Measurements from ENCODE around the gene JAM2. TPM values are rescaled to one million over a fixed set of nuclear protein-coding genes. Genes with fewer than 3 reads are reported as not detected.
"Not testable (repeated sequence)": the region's sequence is repeated elsewhere in the genome, so short reads cannot be mapped to it uniquely, and the experiment has no call there.

JAM2 gene
- total and polyA plus RNA-seq, 10 donors = 0.80 to 2.9 (median 1.8) TPM

- no peaks in the 10 kb centered on the region for H3K27me3 ChIP-seq (replicated peaks in 1 of 7)
- peaks cover 0 to 6% (median 0%) of the 10 kb centered on the region in 6 donors for H3K4me1 ChIP-seq
- TF ChIP-seq, protein P1, sequence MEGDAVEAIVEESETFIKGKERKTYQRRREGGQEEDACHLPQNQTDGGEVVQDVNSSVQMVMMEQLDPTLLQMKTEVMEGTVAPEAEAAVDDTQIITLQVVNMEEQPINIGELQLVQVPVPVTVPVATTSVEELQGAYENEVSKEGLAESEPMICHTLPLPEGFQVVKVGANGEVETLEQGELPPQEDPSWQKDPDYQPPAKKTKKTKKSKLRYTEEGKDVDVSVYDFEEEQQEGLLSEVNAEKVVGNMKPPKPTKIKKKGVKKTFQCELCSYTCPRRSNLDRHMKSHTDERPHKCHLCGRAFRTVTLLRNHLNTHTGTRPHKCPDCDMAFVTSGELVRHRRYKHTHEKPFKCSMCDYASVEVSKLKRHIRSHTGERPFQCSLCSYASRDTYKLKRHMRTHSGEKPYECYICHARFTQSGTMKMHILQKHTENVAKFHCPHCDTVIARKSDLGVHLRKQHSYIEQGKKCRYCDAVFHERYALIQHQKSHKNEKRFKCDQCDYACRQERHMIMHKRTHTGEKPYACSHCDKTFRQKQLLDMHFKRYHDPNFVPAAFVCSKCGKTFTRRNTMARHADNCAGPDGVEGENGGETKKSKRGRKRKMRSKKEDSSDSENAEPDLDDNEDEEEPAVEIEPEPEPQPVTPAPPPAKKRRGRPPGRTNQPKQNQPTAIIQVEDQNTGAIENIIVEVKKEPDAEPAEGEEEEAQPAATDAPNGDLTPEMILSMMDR (IDR thresholded peaks at IDR 0.05 in 8 of 11, conservative IDR thresholded peaks at IDR 0.05 in 3 of 11) = peak; percentile 32 to 87 (median 65)
- no peak for TF ChIP-seq POLR2A (IDR thresholded peaks at IDR 0.05)
- H3K4me3 ChIP-seq = no peak overlapping the region
- H3K36me3 ChIP-seq = no peaks in the 10 kb centered on the region
- H3K9me3 ChIP-seq = no peaks in the 10 kb centered on the region
- intact Hi-C loops (cut with DNase I; ENCODE audit: low total_unique reads) = loop anchor here (5.0 to 10.0 kb wide), 2 partner anchors 101 to 284 kb away; partner anchors contain the start of gene MRPL39
- 60 to 71% (median 62%) methylated on average over 7 of the region's 7 CpGs for WGBS, 5 donors
- no peak for DNase-seq
- H3K27ac ChIP-seq = no peak overlapping the region
Observed at GRCh38 chr21:25708467-25709065, 69.5 kb downstream of the JAM2 start.

GRCh38 chr21:25709684-25710265 lies 70.7 kb downstream of the JAM2 start:
- H3K9me3 ChIP-seq = no peaks in the 10 kb centered on the region
- no peak for DNase-seq
- no peaks in the 10 kb centered on the region for H3K27me3 ChIP-seq (replicated peaks in 1 of 7)
- peaks cover 0 to 6% (median 0%) of the 10 kb centered on the region in 6 donors for H3K4me1 ChIP-seq
- no peaks in the 10 kb centered on the region for H3K36me3 ChIP-seq
- intact Hi-C loops (cut with DNase I; ENCODE audit: low total_unique reads) = loop anchor here (5.0 to 10.0 kb wide), 2 partner anchors 102 to 285 kb away; partner anchors contain the start of gene MRPL39
- H3K27ac ChIP-seq = no peak overlapping the region
- no peak overlapping the region for H3K4me3 ChIP-seq
- 85 to 94% (median 89%) methylated on average over 5 of the region's 5 CpGs for WGBS, 5 donors
- TF ChIP-seq, protein P1 (IDR thresholded peaks at IDR 0.05 in 8 of 11, conservative IDR thresholded peaks at IDR 0.05 in 3 of 11) = no peak
- no peak for TF ChIP-seq POLR2A (IDR thresholded peaks at IDR 0.05)
- TF ChIP-seq POLR2AphosphoS5 (IDR thresholded peaks at IDR 0.05) = no peak

DNA sequence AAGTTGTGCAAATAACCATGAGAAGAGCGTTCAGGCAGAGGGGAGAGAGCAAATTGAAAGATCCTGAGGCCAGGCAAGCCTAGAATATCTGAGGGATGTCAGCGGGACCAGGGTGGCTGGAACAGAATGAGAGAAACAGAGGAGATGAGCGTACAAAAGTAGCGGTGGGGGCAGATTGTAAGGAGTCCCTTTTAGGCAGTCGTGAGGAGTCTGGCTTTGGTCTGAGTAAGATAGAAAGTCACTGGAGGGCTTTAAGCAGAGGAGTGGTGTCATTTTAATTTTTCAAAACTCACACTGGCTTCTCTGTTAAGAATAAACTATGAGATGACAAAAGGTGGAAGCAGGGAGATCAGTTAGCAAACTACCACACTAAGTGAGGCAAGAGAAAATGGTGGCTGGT lies 71.5 kb downstream of the JAM2 start:
- Histone ChIP-seq H3K27ac (no peak overlapping the region), H3K36me3 (no peaks in the 10 kb centered on the region), H3K9me3 (no peaks in the 10 kb centered on the region), H3K4me3 (no peak overlapping the region), H3K27me3 (replicated peaks in 1 of 7) (no peaks in the 10 kb centered on the region), H3K4me1 (peaks cover 0 to 6% (median 0%) of the 10 kb centered on the region in 6 donors)
- TF ChIP-seq POLR2AphosphoS5 (IDR thresholded peaks at IDR 0.05) (no peak), POLR2A (IDR thresholded peaks at IDR 0.05) (no peak)
- TF ChIP-seq, protein P1 (IDR thresholded peaks at IDR 0.05 in 8 of 11, conservative IDR thresholded peaks at IDR 0.05 in 3 of 11) = no peak
- no peak for DNase-seq
- WGBS, 5 donors = 78 to 95% (median 89%) methylated on average over 5 of the region's 5 CpGs
- intact Hi-C loops (cut with DNase I; ENCODE audit: low total_unique reads) = no loop called here

DNA sequence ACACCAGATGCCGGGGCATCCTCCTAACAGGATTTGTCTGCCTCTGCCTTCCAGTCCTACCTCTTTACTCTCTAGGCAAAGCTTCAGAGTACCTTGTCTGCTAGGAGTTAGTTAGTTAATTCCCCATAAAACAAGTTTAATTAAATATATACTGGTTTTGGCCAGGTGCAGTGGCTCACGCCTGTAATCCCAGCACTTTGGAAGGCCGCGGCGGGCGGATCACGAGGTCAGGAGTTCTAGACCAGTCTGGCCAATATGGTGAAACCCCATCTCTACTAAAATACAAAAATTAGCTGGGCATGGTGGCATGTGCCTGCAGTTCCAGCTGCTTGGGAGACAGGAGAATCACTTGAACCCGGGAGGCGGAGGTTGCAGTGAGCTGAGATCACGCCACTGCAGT lies 75.0 kb downstream of the JAM2 start:
- H3K27me3 ChIP-seq (replicated peaks in 1 of 7); intact Hi-C loops (cut with DNase I; ENCODE audit: low total_unique reads): not testable (repeated sequence)
- 96 to 99% (median 98%) methylated on average over 10 of the region's 10 CpGs for WGBS, 5 donors

More for the DNA sequence above, 75.0 kb downstream of the JAM2 start:
- H3K27ac ChIP-seq, H3K9me3 ChIP-seq, H3K4me1 ChIP-seq, DNase-seq, H3K4me3 ChIP-seq: not testable (repeated sequence)
- peaks cover 0 to 13% (median 2%) of the 10 kb centered on the region in 6 donors for H3K36me3 ChIP-seq

Data from spleen (tissue), 11 donors.